ENCODE data around the gene CEP76.

The CEP76 gene

GRCh38 chr18:12702221-12703095 is at the start of gene CEP76, which contains the start of gene PSMG2:
TSS of gene CEP76 (minus strand) at chr18:12702723. CDS start at chr18:12702548, 175 bp downstream.
TSS of gene PSMG2 (plus strand) at chr18:12703042. CDS start at chr18:12703108, 66 bp downstream.
- DNase-seq (ENCODE audit: low read depth, low spot score) = no peak
- peak within 1 kb of the TSS; percentile 82 for H3K27ac ChIP-seq

- DNase-seq (ENCODE audit: low read depth, low spot score) = no peak
- H3K27ac ChIP-seq = no peak overlapping the region
Observed at GRCh38 chr18:12751891-12752290, 49.4 kb upstream of the CEP76 start.

GRCh38 chr18:12751503-12751884 is 49.0 kb upstream of the CEP76 start:
- no peak overlapping the region for H3K27ac ChIP-seq
- DNase-seq (ENCODE audit: low read depth, low spot score) = no peak

- DNase-seq (ENCODE audit: low read depth, low spot score) = no peak
- no peak overlapping the region for H3K27ac ChIP-seq
Observed at GRCh38 chr18:12750715-12751502, 48.4 kb upstream of the CEP76 start.

GRCh38 chr18:12750076-12750714 is 47.7 kb upstream of the CEP76 start:
- H3K27ac ChIP-seq = no peak overlapping the region
- no peak for DNase-seq (ENCODE audit: low read depth, low spot score)

GRCh38 chr18:12749121-12749520 is 46.6 kb upstream of the CEP76 start:
- no peak for DNase-seq (ENCODE audit: low read depth, low spot score)
- no peak overlapping the region for H3K27ac ChIP-seq

- no peak overlapping the region for H3K27ac ChIP-seq
- DNase-seq (ENCODE audit: low read depth, low spot score) = no peak
Observed at GRCh38 chr18:12748671-12749070, 46.1 kb upstream of the CEP76 start.

GRCh38 chr18:12747530-12748315 is 45.2 kb upstream of the CEP76 start:
- DNase-seq (ENCODE audit: low read depth, low spot score) = no peak

GRCh38 chr18:12745095-12745795 is 42.7 kb upstream of the CEP76 start:
- no peak overlapping the region for H3K27ac ChIP-seq
- DNase-seq (ENCODE audit: low read depth, low spot score) = no peak

More at GRCh38 chr18:12747530-12748315, 45.2 kb upstream of the CEP76 start:
- H3K27ac ChIP-seq = no peak overlapping the region

- no peak overlapping the region for H3K27ac ChIP-seq
- DNase-seq (ENCODE audit: low read depth, low spot score) = no peak
Observed at GRCh38 chr18:12744103-12744502, 41.6 kb upstream of the CEP76 start.

- H3K27ac ChIP-seq = peak overlapping the region; percentile 92
- DNase-seq (ENCODE audit: low read depth, low spot score) = peak; percentile 73
Observed at GRCh38 chr18:12742453-12742852, 39.9 kb upstream of the CEP76 start.

- peak; percentile 93 for DNase-seq (ENCODE audit: low read depth, low spot score)
- H3K27ac ChIP-seq = peak overlapping the region; percentile 92
Observed at GRCh38 chr18:12741351-12741750, 38.8 kb upstream of the CEP76 start.

- no peak for DNase-seq (ENCODE audit: low read depth, low spot score)
- no peak overlapping the region for H3K27ac ChIP-seq
Observed at GRCh38 chr18:12737243-12737902, 34.9 kb upstream of the CEP76 start.

- no peak for DNase-seq (ENCODE audit: low read depth, low spot score)
- no peak overlapping the region for H3K27ac ChIP-seq
Observed at GRCh38 chr18:12726774-12727550, 24.4 kb upstream of the CEP76 start.

GRCh38 chr18:12726331-12726730 is 23.8 kb upstream of the CEP76 start:
- no peak for DNase-seq (ENCODE audit: low read depth, low spot score)
- no peak overlapping the region for H3K27ac ChIP-seq

- no peak overlapping the region for H3K27ac ChIP-seq
- no peak for DNase-seq (ENCODE audit: low read depth, low spot score)
Observed at GRCh38 chr18:12722731-12723130, 20.2 kb upstream of the CEP76 start.

GRCh38 chr18:12721495-12722275 is 19.2 kb upstream of the CEP76 start:
- DNase-seq (ENCODE audit: low read depth, low spot score) = no peak
- H3K27ac ChIP-seq = no peak overlapping the region

Data from epithelial cell of prostate (primary cell).